ENCODE measurements around the gene MIA. TPM values are rescaled to one million over a fixed set of nuclear protein-coding genes. Genes with fewer than 3 reads are reported as not detected.

Gene MIA
- total RNA-seq, 1 experiment from 2014 or later, result not detected

DNA sequence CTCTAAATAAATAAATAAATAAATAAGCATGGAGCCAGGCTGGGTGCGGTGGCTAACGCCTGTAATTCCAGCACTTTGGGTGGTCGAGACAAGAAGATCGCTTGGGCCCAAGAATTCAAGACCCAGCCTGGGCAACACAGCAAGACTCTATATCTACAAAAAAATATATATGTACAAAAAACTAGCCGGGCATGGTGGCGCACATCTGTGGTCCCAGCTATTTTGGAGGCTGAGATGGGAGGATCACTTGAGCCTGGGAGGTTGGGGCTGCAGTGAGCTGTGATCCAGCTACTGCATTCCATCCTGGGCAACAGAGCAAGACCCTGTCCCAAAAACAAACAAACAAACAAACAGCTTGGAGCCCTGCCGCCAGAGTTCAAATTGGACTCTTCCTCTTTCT is 27.8 kb upstream of the MIA start:
- H3K4me1 Mint-ChIP-seq, result peaks cover 22 to 30% of the 10 kb centered on the region in 2 experiments
- peaks cover 18 to 23% (median 22%) of the 10 kb centered on the region in 3 experiments for H3K36me3 Mint-ChIP-seq (ENCODE audit: insufficient read depth in 1 of 3, low read depth in 3 of 3)
- no peak overlapping the region for H2AK5ac ChIP-seq (ENCODE audit: insufficient read length, low read length)
- no peak overlapping the region for H3K27ac Mint-ChIP-seq
- no peak overlapping the region for H3K4me2 ChIP-seq (ENCODE audit: insufficient read depth, insufficient read length, low read length)
- TF ChIP-seq, protein P1, sequence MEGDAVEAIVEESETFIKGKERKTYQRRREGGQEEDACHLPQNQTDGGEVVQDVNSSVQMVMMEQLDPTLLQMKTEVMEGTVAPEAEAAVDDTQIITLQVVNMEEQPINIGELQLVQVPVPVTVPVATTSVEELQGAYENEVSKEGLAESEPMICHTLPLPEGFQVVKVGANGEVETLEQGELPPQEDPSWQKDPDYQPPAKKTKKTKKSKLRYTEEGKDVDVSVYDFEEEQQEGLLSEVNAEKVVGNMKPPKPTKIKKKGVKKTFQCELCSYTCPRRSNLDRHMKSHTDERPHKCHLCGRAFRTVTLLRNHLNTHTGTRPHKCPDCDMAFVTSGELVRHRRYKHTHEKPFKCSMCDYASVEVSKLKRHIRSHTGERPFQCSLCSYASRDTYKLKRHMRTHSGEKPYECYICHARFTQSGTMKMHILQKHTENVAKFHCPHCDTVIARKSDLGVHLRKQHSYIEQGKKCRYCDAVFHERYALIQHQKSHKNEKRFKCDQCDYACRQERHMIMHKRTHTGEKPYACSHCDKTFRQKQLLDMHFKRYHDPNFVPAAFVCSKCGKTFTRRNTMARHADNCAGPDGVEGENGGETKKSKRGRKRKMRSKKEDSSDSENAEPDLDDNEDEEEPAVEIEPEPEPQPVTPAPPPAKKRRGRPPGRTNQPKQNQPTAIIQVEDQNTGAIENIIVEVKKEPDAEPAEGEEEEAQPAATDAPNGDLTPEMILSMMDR (conservative IDR thresholded peaks at IDR 0.05), result no peak
- WGBS (ENCODE audit: extremely low coverage, insufficient read length, low lambda C conversion rate), result no CpG with 5 or more reads among the region's 7 CpGs
- H2BK5ac ChIP-seq (ENCODE audit: insufficient read length, low read length), result no peak overlapping the region
- peaks cover 0 to 3% of the 10 kb centered on the region in 2 experiments; a peak in 1 of 5 replicates for H3K9me3 Mint-ChIP-seq
- no peaks in the 10 kb centered on the region for H4K20me1 ChIP-seq (ENCODE audit: control insufficient read depth, insufficient read depth, insufficient read length)
- H3K4me1 ChIP-seq (ENCODE audit: insufficient read depth, low read length), result peaks cover 4% of the 10 kb centered on the region; the same call in 1 of the 2 replicates
- no peak overlapping the region for H4K91ac ChIP-seq (ENCODE audit: insufficient read length, low read depth, low read length)
- H2BK12ac ChIP-seq (ENCODE audit: insufficient read length, low read depth, low read length), result no peak overlapping the region
- H3K14ac ChIP-seq (ENCODE audit: insufficient read depth, low read length), result no peak overlapping the region
- no peak overlapping the region for H3T11ph ChIP-seq (ENCODE audit: low read length)
- no peaks in the 10 kb centered on the region for H3K79me1 ChIP-seq (ENCODE audit: insufficient read depth, low read depth, low read length, poor library complexity, severe bottlenecking)
- H2BK20ac ChIP-seq (ENCODE audit: low read depth, low read length, poor library complexity, severe bottlenecking), result no peak overlapping the region
- no peak overlapping the region for H3K23ac ChIP-seq (ENCODE audit: insufficient read length, low read depth, low read length)
- H3K9me3 ChIP-seq (ENCODE audit: control insufficient read depth, low read depth, low read length), result no peaks in the 10 kb centered on the region
- no peaks in the 10 kb centered on the region for H3K27me3 ChIP-seq (ENCODE audit: insufficient read depth, low read length)
- no peak overlapping the region for H2AFZ ChIP-seq (ENCODE audit: low read length)
- no peak overlapping the region for H3K18ac ChIP-seq (ENCODE audit: insufficient read length, low read depth, low read length)
- H3K9ac ChIP-seq (ENCODE audit: extremely low read depth, insufficient read length, low read length), result no peak overlapping the region
- H3K23me2 ChIP-seq (ENCODE audit: insufficient read length, low read depth, low read length, poor library complexity, severe bottlenecking), result peaks cover 9% of the 10 kb centered on the region
- no peak overlapping the region for H3K4ac ChIP-seq (ENCODE audit: low read depth, low read length)
- H3K4me3 Mint-ChIP-seq, result no peak overlapping the region
- no peak for DNase-seq
- no peaks in the 10 kb centered on the region; the same call in none of the 2 replicates for H3K27me3 Mint-ChIP-seq (ENCODE audit: low read depth)
- H2BK15ac ChIP-seq (ENCODE audit: low read depth, low read length), result no peak overlapping the region
- H3K79me2 ChIP-seq (ENCODE audit: insufficient read depth, low read length), result peaks cover 10% of the 10 kb centered on the region; the same call in 1 of the 2 replicates
- no peak overlapping the region for H3K56ac ChIP-seq (ENCODE audit: insufficient read length, low read depth, low read length)
- H4K8ac ChIP-seq (replicated peaks; ENCODE audit: insufficient read length, low read depth, low read length), result no peak overlapping the region
- no peak overlapping the region for H2BK120ac ChIP-seq (ENCODE audit: low read depth, low read length, poor library complexity, severe bottlenecking)
- H4K5ac ChIP-seq (ENCODE audit: insufficient read length, low read depth, low read length), result no peak overlapping the region
- H3K27ac ChIP-seq (ENCODE audit: insufficient read length, low read depth, low read length), result no peak overlapping the region
